ENCODE results near the gene SUN3.

DNA sequence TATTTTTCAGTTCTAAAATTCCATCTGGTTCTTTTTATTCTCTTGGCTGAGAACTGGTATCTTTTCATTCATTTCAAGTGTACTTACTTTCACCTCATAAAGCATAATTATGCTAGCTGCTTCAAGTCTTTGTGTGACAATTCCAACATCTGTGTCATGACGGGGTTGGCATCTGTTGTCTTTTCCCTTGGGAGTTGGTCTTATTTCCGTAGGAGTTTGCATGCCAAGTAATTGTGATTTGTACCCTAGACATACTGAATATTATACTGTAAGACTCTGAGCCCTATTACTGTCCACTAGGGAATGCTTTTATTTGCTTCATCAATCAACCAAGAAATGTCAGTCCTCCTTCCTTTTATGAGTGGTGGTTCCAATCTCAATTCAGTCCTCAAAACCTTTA lies 24.9 kb downstream of the SUN3 start:
- TF ChIP-seq POLR2AphosphoS5 (IDR thresholded peaks at IDR 0.05; ENCODE audit: low read depth, low read length) (no peak), SIN3A (IDR thresholded peaks at IDR 0.05; ENCODE audit: borderline replicate concordance, insufficient read depth, low read length) (no peak), TAF1 (IDR thresholded peaks at IDR 0.05; ENCODE audit: borderline replicate concordance, insufficient read depth, low read length) (no peak)

Measured in PFSK-1 (cell line).